HCT116 (cell line): ENCODE results near the gene ERP27. TPM values are rescaled to one million over a fixed set of nuclear protein-coding genes. Genes with fewer than 3 reads are reported as not detected.

ENCODE experiments used
- ATAC-seq: fragments of 200-7000 bp; cut with Tn5 transposase; 2 replicates; pipeline ENCODE4 v1.9.1; 2020; ENCODE audit warnings: mild to moderate bottlenecking, moderate library complexity
- BruUV-seq: library from RNA; stranded (reverse); fragments of 400-500 nt; replicated peaks from 2 replicates; lab custom pipeline; 2021; lab: Mats Ljungman, UMichigan
- CTCF ChIA-PET: fragments of 300-600 bp; sonication (Branson Sonifier 250); formaldehyde crosslinking; loops from one replicate; lab custom pipeline; 2021; ENCODE audit warnings: antibody characterized with exemption; lab: Charles Lee
- POLR2A ChIA-PET: fragments of 300-600, 350-600 bp; sonication (Branson Sonifier 250); formaldehyde crosslinking; loops from one replicate; lab custom pipeline; 2021; ENCODE audit warnings: antibody characterized with exemption; lab: Charles Lee
- RAD21 ChIA-PET, 2 experiments: fragments of 300-600 bp; sonication (Branson Sonifier 250); formaldehyde crosslinking; loops; one replicate each; lab custom pipeline; 2023; ENCODE audit warnings: low total read pairs in 2 of 2; ENCODE audit not compliant: uncharacterized antibody in 2 of 2, unreplicated experiment in 2 of 2, low non-redundant PET in 1 of 2; lab: Charles Lee
- DNase-seq: peaks from one replicate; pipeline ENCODE4 v3.0.0-alpha.2; 2010; ENCODE audit warnings: low read depth, low spot score
- H2AFZ ChIP-seq: fragments of 200-600 bp; shearing (Covaris generic), sonication (generic); 2 replicates; pipeline ENCODE4 v1.6.1; 2017; ENCODE audit warnings: low read depth, mixed run types, mixed read lengths, antibody characterized with exemption, low read length; ENCODE audit not compliant: poor library complexity, severe bottlenecking
- H3K27ac ChIP-seq: 2 replicates; pipeline ENCODE4 v1.5.1; 2012; ENCODE audit warnings: low read depth, low read length
- H3K27me3 ChIP-seq: fragments of 200-600 bp; sonication (generic); 2 replicates; pipeline ENCODE4 v1.6.1; 2016; ENCODE audit warnings: mixed run types, low read length, mixed read lengths; ENCODE audit not compliant: insufficient read depth
- H3K36me3 ChIP-seq, 2 experiments: fragments of 200-500 bp in 1 of 2; fragments of 200-600 bp in 1 of 2; sonication (Bioruptor generic) in 1 of 2; sonication (generic) in 1 of 2; 2 replicates each; pipeline versions ENCODE4 v1.5.1 to v1.6.1; 2014 to 2016; ENCODE audit warnings: low read length in 2 of 2, inconsistent platforms in 1 of 2, mixed read lengths in 1 of 2, mixed run types in 1 of 2; ENCODE audit not compliant: insufficient read depth in 2 of 2, control insufficient read depth in 1 of 2
- H3K4me1 ChIP-seq, 2 experiments: fragments of 200-600 bp in 1 of 2; sonication (generic) in 1 of 2; 2 replicates each; pipeline versions ENCODE4 v1.5.1 to v1.6.1; 2012 to 2017; ENCODE audit warnings: low read length in 2 of 2, inconsistent platforms in 1 of 2, mild to moderate bottlenecking in 1 of 2, mixed read lengths in 1 of 2, mixed run types in 1 of 2, moderate library complexity in 1 of 2; ENCODE audit not compliant: insufficient read depth in 2 of 2, control insufficient read depth in 1 of 2
- H3K4me2 ChIP-seq: fragments of 200-600 bp; sonication (generic); 2 replicates; pipeline ENCODE4 v1.6.1; 2017; ENCODE audit warnings: mixed run types, low read length, mixed read lengths
- H3K4me3 ChIP-seq, 2 experiments: fragments of 200-600 bp in 1 of 2; sonication (generic) in 1 of 2; replicated peaks in 1 of 2; 2 replicates each; pipeline ENCODE4 v1.5.1; 2011 to 2016; ENCODE audit warnings: low read length in 2 of 2, control low read depth in 1 of 2, low read depth in 1 of 2, mild to moderate bottlenecking in 1 of 2, mixed read lengths in 1 of 2, mixed run types in 1 of 2
- H3K79me2 ChIP-seq: fragments of 200-600 bp; sonication (generic); 2 replicates; pipeline ENCODE4 v1.6.1; 2017; ENCODE audit warnings: mild to moderate bottlenecking, mixed run types, low read length, moderate library complexity, mixed read lengths; ENCODE audit not compliant: insufficient read depth
- H3K9ac ChIP-seq: fragments of 200-600 bp; sonication (generic); 2 replicates; pipeline ENCODE4 v1.6.1; 2016; ENCODE audit warnings: low read length, mixed read lengths
- H3K9me2 ChIP-seq: fragments of 200-600 bp; sonication (generic), shearing (Covaris generic); 2 replicates; pipeline ENCODE4 v1.6.1; 2017; ENCODE audit warnings: mixed run types, mild to moderate bottlenecking, moderate library complexity; ENCODE audit not compliant: insufficient read depth
- H3K9me3 ChIP-seq, 2 experiments: fragments of 200-500 bp in 1 of 2; fragments of 200-600 bp in 1 of 2; sonication (Bioruptor generic) in 1 of 2; sonication (generic) in 1 of 2; 2 replicates each; pipeline ENCODE4 v1.6.1; 2014 to 2017; ENCODE audit warnings: low read length in 2 of 2, mixed read lengths in 2 of 2, inconsistent platforms in 1 of 2, low read depth in 1 of 2, mild to moderate bottlenecking in 1 of 2, mixed run types in 1 of 2, moderate library complexity in 1 of 2; ENCODE audit not compliant: control insufficient read depth in 1 of 2, insufficient read depth in 1 of 2
- H4K20me1 ChIP-seq: fragments of 200-600 bp; sonication (generic), shearing (Covaris generic); 2 replicates; pipeline ENCODE4 v1.6.1; 2017; ENCODE audit warnings: mixed run types, mild to moderate bottlenecking, moderate library complexity; ENCODE audit not compliant: insufficient read depth
- ATF3 ChIP-seq: IDR thresholded peaks from 2 replicates; pipeline ENCODE4 v1.6.1; 2012
- CBX3 ChIP-seq: IDR thresholded peaks from 2 replicates; pipeline ENCODE4 v1.6.1; 2012; ENCODE audit warnings: low read depth
- CTCF ChIP-seq, 3 experiments: fragments of 200-600 bp in 1 of 3; sonication (generic) in 1 of 3; IDR thresholded peaks in 2 of 3; conservative IDR thresholded peaks in 1 of 3; 2 replicates each; pipeline ENCODE4 v1.5.1; 2012 to 2017; ENCODE audit warnings: low read depth in 2 of 3, low read length in 2 of 3, antibody characterized with exemption in 1 of 3, borderline replicate concordance in 1 of 3, control low read depth in 1 of 3, mild to moderate bottlenecking in 1 of 3, mixed read lengths in 1 of 3, mixed run types in 1 of 3, moderate library complexity in 1 of 3; ENCODE audit not compliant: insufficient read depth in 1 of 3
- EGR1 ChIP-seq: IDR thresholded peaks from 2 replicates; pipeline ENCODE4 v1.6.1; 2012; ENCODE audit warnings: low read depth
- EZH2 ChIP-seq: fragments of 200-600 bp; sonication (generic); IDR thresholded peaks from 2 replicates; pipeline ENCODE4 v1.6.1; 2017; ENCODE audit warnings: antibody characterized with exemption, mixed run types
- FOSL1 ChIP-seq: IDR thresholded peaks from 2 replicates; pipeline ENCODE4 v1.6.1; 2012; ENCODE audit warnings: low read depth
- SIN3A ChIP-seq: IDR thresholded peaks from 2 replicates; pipeline ENCODE4 v1.6.1; 2012; ENCODE audit warnings: low read depth
- YY1 ChIP-seq: IDR thresholded peaks from 2 replicates; pipeline ENCODE4 v1.6.1; 2011; ENCODE audit warnings: low read length, low read depth, moderate library complexity, mild to moderate bottlenecking; ENCODE audit not compliant: insufficient replicate concordance; ENCODE audit errors: extremely low read depth
- ZBTB33 ChIP-seq: IDR thresholded peaks from 2 replicates; pipeline ENCODE4 v1.6.1; 2011; ENCODE audit warnings: mild to moderate bottlenecking, low read length, moderate library complexity; ENCODE audit not compliant: insufficient replicate concordance; ENCODE audit errors: extremely low read depth
- ZFX ChIP-seq: fragments of 450-650 bp; IDR thresholded peaks from 2 replicates; pipeline ENCODE4 v1.6.1; 2017
- intact Hi-C: fragments of 100-400 bp; cut with micrococcal nuclease; formaldehyde crosslinking; loops from 2 replicates; pipeline ENCODE4 v1.10.0; 2022
- total RNA-seq: library from RNA; stranded (reverse); gene quantifications from one replicate; pipeline ENCODE4 v1.2.1, GENCODE V29; 2021; ENCODE audit not compliant: unreplicated experiment
- TF ChIP-seq, protein P1 (sequence below): IDR thresholded peaks from 2 replicates; pipeline ENCODE4 v1.6.1; 2012; ENCODE audit warnings: low read depth

ERP27 gene
- total RNA-seq, 1 experiment from 2014 or later, result 0.39 TPM

DNA sequence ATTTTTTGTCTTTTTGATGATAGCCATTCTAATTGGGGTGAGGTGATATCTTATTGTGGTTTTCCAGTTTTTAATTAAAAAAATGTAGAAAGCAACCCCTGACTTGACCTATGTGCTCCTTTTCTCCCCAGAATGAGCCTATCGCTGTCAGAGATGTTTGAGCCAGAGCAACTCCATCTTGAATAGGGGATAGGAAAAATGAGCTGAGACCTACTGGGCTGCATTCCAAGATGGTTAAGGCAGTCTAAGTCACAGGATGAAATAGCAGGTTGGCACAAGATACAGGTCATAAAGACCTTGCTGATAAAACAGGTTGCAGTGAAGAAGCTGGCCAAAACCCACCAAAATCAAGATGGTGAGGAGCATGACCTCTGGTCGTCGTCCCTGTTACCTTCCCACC, 13.8 kb downstream of the ERP27 start:
- no peaks in the 10 kb centered on the region for H3K79me2 ChIP-seq
- H3K4me3 ChIP-seq, result no peak overlapping the region
- TF ChIP-seq ZBTB33 (no peak), CBX3 (no peak), CTCF (IDR thresholded peaks at IDR 0.05 in 2 of 3, conservative IDR thresholded peaks at IDR 0.05 in 1 of 3; ENCODE audit: borderline replicate concordance in 1 of 3, insufficient read depth in 1 of 3, low read depth in 2 of 3, low read length in 2 of 3) (no peak), YY1 (no peak), ZFX (no peak), FOSL1 (no peak), ATF3 (no peak), SIN3A (no peak), EZH2 (no peak), EGR1 (no peak)
- TF ChIP-seq, protein P1, sequence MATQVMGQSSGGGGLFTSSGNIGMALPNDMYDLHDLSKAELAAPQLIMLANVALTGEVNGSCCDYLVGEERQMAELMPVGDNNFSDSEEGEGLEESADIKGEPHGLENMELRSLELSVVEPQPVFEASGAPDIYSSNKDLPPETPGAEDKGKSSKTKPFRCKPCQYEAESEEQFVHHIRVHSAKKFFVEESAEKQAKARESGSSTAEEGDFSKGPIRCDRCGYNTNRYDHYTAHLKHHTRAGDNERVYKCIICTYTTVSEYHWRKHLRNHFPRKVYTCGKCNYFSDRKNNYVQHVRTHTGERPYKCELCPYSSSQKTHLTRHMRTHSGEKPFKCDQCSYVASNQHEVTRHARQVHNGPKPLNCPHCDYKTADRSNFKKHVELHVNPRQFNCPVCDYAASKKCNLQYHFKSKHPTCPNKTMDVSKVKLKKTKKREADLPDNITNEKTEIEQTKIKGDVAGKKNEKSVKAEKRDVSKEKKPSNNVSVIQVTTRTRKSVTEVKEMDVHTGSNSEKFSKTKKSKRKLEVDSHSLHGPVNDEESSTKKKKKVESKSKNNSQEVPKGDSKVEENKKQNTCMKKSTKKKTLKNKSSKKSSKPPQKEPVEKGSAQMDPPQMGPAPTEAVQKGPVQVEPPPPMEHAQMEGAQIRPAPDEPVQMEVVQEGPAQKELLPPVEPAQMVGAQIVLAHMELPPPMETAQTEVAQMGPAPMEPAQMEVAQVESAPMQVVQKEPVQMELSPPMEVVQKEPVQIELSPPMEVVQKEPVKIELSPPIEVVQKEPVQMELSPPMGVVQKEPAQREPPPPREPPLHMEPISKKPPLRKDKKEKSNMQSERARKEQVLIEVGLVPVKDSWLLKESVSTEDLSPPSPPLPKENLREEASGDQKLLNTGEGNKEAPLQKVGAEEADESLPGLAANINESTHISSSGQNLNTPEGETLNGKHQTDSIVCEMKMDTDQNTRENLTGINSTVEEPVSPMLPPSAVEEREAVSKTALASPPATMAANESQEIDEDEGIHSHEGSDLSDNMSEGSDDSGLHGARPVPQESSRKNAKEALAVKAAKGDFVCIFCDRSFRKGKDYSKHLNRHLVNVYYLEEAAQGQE, result no peak
- H2AFZ ChIP-seq, result no peak overlapping the region
- no peaks in the 10 kb centered on the region for H4K20me1 ChIP-seq
- no peak overlapping the region for H3K27ac ChIP-seq
- no peaks in the 10 kb centered on the region for H3K27me3 ChIP-seq
- no peaks in the 10 kb centered on the region for H3K9me2 ChIP-seq
- H3K36me3 ChIP-seq, result no peaks in the 10 kb centered on the region
- no peaks in the 10 kb centered on the region for H3K9me3 ChIP-seq
- ChIA-PET RAD21 (no interaction called here), POLR2A (no interaction called here), CTCF (no interaction called here)
- DNase-seq (no peak), ATAC-seq (no peak)
- no TSS peak for BruUV-seq
- H3K4me2 ChIP-seq, result no peak overlapping the region
- intact Hi-C loops, result no loop called here
- H3K4me1 ChIP-seq, result peaks cover 9 to 10% of the 10 kb centered on the region in 2 experiments; a peak in 3 of 4 replicates
- H3K9ac ChIP-seq, result no peak overlapping the region
